Transverse colon (tissue), 4 donors: ENCODE data around the gene YWHAE. TPM values are rescaled to one million over a fixed set of nuclear protein-coding genes. Genes with fewer than 3 reads are reported as not detected.

Experiments used
- DNase-seq: peaks from one replicate; pipeline ENCODE4 v3.0.0-alpha.2; 2019
- H3K27ac ChIP-seq, 4 donors: fragments of 200-600 bp; sonication (generic); 2 replicates each; pipeline ENCODE4 v1.5.1; 2016 to 2018; ENCODE audit warnings: inconsistent platforms in 4 of 4
- H3K27me3 ChIP-seq: fragments of 200-600 bp; sonication (generic); 2 replicates; pipeline ENCODE4 v1.5.1; 2017; ENCODE audit warnings: inconsistent platforms
- H3K36me3 ChIP-seq, 4 donors: fragments of 200-600 bp; sonication (generic); 2 replicates each; pipeline ENCODE4 v1.5.1; 2017 to 2019; ENCODE audit warnings: inconsistent platforms in 4 of 4
- H3K4me1 ChIP-seq, 4 donors: fragments of 200-600 bp; sonication (generic); 2 replicates each; pipeline ENCODE4 v1.5.1; 2017 to 2020; ENCODE audit warnings: inconsistent platforms in 4 of 4
- H3K4me3 ChIP-seq, 4 donors: fragments of 200-600 bp; sonication (generic); 1 replicate in 1 of 4; 2 replicates in 3 of 4; pipeline versions ENCODE4 v1.5.1 to v1.6.1; 2017 to 2019; ENCODE audit warnings: inconsistent platforms in 4 of 4
- H3K9me3 ChIP-seq, 2 donors: fragments of 200-600 bp; sonication (generic); 2 replicates each; pipeline ENCODE4 v1.5.1; 2017 to 2019; ENCODE audit warnings: inconsistent platforms in 2 of 2
- EP300 ChIP-seq: sonication (generic); formaldehyde crosslinking; IDR thresholded peaks from one replicate; pipeline ENCODE4 v1.6.1; 2017; ENCODE audit warnings: antibody characterized with exemption, low read depth
- POLR2A ChIP-seq: fragments of 450-650 bp; IDR thresholded peaks from one replicate; pipeline ENCODE4 v1.6.1; 2016; ENCODE audit warnings: antibody characterized with exemption, mild to moderate bottlenecking, moderate library complexity
- POLR2AphosphoS5 ChIP-seq, 3 donors: sonication (generic); formaldehyde crosslinking; IDR thresholded peaks; one replicate each; pipeline ENCODE4 v1.6.1; 2016; ENCODE audit warnings: antibody characterized with exemption in 3 of 3
- WGBS, 2 donors: methylation state at CpG; one replicate each; pipeline ENCODE4 v1.1.5; 2018; ENCODE audit warnings: low coverage in 1 of 2; 5-methylcytosine and 5-hydroxymethylcytosine counted together
- in situ Hi-C, 4 donors: fragments of 200-750 bp; cut with MboI; loops; one replicate each; pipeline versions ENCODE4 v1.15.0 to v1.15.1; 2017; ENCODE audit warnings: low sequenced_read_pairs in 3 of 4, low pct_ligation_motif_present in 1 of 4, low pct_unique_long_range_greater_than_20kb in 1 of 4
- intact Hi-C: fragments of 100-400 bp; cut with DNase I; formaldehyde crosslinking; loops from one replicate; pipeline ENCODE4 v1.15.1; 2023; ENCODE audit warnings: low total_unique reads
- total RNA-seq, 4 donors: library from RNA; depleted of rRNA; stranded (reverse); fragments of >200 nt; gene quantifications; one replicate each; pipeline ENCODE4 v1.1.0, GENCODE V29; 2016
- TF ChIP-seq, protein P1 (sequence below), 5 experiments: fragments of 200-600 bp in 3 of 5; fragments of 450-650 bp in 2 of 5; sonication (generic) in 3 of 5; IDR thresholded peaks; 1 replicate in 2 of 5; 2 replicates in 3 of 5; pipeline ENCODE4 v1.5.1; 2016 to 2017; ENCODE audit warnings: antibody characterized with exemption in 5 of 5, inconsistent platforms in 3 of 5, mild to moderate bottlenecking in 2 of 5, moderate library complexity in 1 of 5

YWHAE gene
- total RNA-seq, result 1,000 to 10,000 TPM in 1 of 4 donors, 100 to 1,000 TPM in 3; 158 to 2,397 (median 594) TPM

DNA sequence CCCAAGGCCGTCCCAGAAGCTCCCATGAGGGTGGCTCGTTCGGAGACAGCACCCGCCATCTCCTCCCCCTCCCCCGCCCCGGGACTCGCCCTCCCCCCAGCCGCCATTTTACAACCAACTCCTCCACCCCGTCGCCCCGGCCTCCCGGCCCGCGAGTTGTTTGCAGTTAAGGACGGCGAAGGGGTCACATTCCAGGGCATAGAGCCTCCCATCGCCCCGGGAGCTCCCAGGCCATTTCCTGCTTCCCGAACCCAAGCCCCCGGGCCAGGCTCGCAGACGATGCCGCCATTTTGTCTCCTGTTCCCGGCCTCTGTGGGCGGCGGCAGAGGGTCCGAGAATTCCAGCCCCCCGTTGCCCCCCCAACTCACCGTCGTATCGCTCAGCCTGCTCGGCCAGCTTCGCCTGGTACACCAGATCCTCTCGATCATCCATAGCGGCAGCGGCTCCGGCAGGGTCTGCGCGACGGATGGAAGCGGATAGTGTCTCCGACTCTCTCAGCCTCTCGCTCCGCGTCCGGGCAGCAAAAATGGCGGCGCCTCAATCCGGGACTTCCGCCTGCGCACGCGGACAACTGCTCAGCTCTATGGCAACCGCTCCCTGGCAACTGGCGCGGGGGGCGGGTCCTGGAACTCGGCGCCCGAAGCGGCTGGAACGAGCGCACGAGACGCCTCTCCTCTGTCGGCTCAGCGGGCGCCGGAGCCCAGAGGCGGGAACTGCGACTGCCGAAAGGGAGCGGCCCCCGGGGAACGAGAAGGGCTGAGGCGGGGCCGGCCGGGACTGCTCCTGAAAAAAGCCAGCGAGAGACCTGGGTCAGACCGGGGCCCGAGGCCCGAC is at the start of gene YWHAE:
TSS of gene YWHAE (minus strand) at position 544 of the 834 bp plus-strand sequence. CDS start at position 432, 112 bp downstream.
- peak within 1 kb of the TSS; percentile 91 to 95 (median 94) for H3K27ac ChIP-seq
- WGBS, 2 donors, result 1% methylated on average over 72 of the region's 82 CpGs; no CpG with 5 or more reads in 1 of the 2 donors
- H3K27me3 ChIP-seq, result no peaks in the 10 kb centered on the region
- intact Hi-C loops (loop anchor here (2.0 kb wide), 1 partner anchor 55 kb away; no protein-coding TSS in a partner anchor), in situ Hi-C loops (loop anchor here in 1 of 4 donors (25.0 kb wide), 1 partner anchor 112 kb away; the partner anchor contains the start of gene INPP5K)
- peak; percentile 98 for DNase-seq
- H3K4me3 ChIP-seq, result peak within 1 kb of the TSS; percentile 68 to 80 (median 71)
- TF ChIP-seq POLR2AphosphoS5 (IDR thresholded peaks at IDR 0.05) (peak; percentile 82 to 96 (median 95)), POLR2A (peak; percentile 91), EP300 (no peak)
- TF ChIP-seq, protein P1, sequence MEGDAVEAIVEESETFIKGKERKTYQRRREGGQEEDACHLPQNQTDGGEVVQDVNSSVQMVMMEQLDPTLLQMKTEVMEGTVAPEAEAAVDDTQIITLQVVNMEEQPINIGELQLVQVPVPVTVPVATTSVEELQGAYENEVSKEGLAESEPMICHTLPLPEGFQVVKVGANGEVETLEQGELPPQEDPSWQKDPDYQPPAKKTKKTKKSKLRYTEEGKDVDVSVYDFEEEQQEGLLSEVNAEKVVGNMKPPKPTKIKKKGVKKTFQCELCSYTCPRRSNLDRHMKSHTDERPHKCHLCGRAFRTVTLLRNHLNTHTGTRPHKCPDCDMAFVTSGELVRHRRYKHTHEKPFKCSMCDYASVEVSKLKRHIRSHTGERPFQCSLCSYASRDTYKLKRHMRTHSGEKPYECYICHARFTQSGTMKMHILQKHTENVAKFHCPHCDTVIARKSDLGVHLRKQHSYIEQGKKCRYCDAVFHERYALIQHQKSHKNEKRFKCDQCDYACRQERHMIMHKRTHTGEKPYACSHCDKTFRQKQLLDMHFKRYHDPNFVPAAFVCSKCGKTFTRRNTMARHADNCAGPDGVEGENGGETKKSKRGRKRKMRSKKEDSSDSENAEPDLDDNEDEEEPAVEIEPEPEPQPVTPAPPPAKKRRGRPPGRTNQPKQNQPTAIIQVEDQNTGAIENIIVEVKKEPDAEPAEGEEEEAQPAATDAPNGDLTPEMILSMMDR (IDR thresholded peaks at IDR 0.05), result no peak
- H3K9me3 ChIP-seq, result no peaks in the 10 kb centered on the region
- H3K4me1 ChIP-seq, result peaks cover 19 to 44% (median 40%) of the 10 kb centered on the region in 4 donors
- no peaks in the 10 kb centered on the region for H3K36me3 ChIP-seq

DNA sequence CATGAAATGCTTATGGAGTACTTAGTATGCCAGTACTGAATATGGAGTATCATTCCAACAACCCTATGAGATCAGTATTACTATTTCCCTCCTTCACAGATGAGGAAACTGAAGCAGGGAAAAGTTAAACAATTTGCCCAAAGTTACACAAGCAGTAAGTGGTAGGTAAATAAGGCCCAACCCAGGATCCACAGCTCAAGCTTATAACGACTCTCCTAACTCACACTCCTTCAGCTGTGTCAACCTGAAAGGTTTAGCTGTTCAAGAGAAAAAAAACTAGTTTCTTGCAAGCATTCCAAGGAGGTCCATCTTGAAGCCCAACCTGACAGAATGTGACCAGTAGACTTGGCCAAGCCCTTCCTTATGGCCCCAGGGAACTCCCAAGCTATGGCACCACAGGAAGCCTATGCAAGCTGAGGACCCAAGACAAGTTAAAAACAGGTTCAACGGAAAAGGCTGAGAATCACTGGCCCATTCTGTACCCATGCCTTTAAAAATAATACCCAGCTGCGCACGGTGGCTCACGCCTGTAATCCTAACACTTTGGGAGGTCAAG is 49.5 kb upstream of the YWHAE start:
- Histone ChIP-seq H3K27me3 (no peaks in the 10 kb centered on the region), H3K36me3 (no peaks in the 10 kb centered on the region), H3K27ac (peak overlapping the region; percentile 6 to 67 (median 20)), H3K4me3 (no peak overlapping the region), H3K4me1 (peaks cover 16 to 68% (median 47%) of the 10 kb centered on the region in 4 donors), H3K9me3 (no peaks in the 10 kb centered on the region)
- WGBS, 2 donors, result 83% methylated on average over 5 of the region's 5 CpGs; no CpG with 5 or more reads in 1 of the 2 donors
- in situ Hi-C loops, result loop anchor here in 1 of 4 donors (10.0 kb wide), 1 partner anchor 75 kb away; no protein-coding TSS in a partner anchor
- no peak for DNase-seq
- TF ChIP-seq EP300 (no peak), POLR2A (no peak), POLR2AphosphoS5 (IDR thresholded peaks at IDR 0.05) (no peak)
- TF ChIP-seq, protein P1 (IDR thresholded peaks at IDR 0.05), result no peak
- intact Hi-C loops, result loop anchor here (10.0 kb wide), 1 partner anchor 175 kb away; the partner anchor contains the start of genes BHLHA9 and TRARG1

DNA sequence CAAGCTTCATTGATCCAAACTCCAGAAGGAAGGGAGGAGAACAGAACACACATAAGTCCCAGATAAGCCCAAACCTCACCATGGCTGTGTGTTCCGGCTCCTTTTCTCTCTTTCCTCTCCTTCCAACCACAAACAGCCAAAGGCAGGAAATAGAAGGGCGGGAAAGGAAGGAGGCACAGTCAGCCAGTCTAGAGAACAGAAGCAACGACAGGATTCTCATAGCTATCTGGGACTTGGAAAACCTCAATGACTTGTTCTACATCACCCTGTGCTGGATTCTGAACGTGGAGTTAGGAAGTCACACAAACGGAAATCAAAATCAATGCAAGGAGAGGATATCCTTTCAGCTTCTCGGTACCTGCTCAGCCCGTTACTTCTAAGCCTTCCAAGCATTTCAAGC is 47.0 kb upstream of the YWHAE start:
- Histone ChIP-seq H3K4me3 (no peak overlapping the region), H3K9me3 (no peaks in the 10 kb centered on the region), H3K27me3 (no peaks in the 10 kb centered on the region), H3K36me3 (no peaks in the 10 kb centered on the region), H3K27ac (peak overlapping the region in 3 of 4 donors; percentile 7 to 24 (median 9)), H3K4me1 (peaks cover 0 to 45% (median 25%) of the 10 kb centered on the region in 4 donors)
- intact Hi-C loops (loop anchor here (10.0 kb wide), 1 partner anchor 172 kb away; the partner anchor contains the start of genes BHLHA9 and TRARG1), in situ Hi-C loops (loop anchor here in 1 of 4 donors (10.0 kb wide), 1 partner anchor 72 kb away; no protein-coding TSS in a partner anchor)
- no peak for DNase-seq
- no peak for TF ChIP-seq EP300
- no peak for TF ChIP-seq POLR2A
- TF ChIP-seq, protein P1 (IDR thresholded peaks at IDR 0.05), result no peak
- TF ChIP-seq POLR2AphosphoS5 (IDR thresholded peaks at IDR 0.05), result no peak
- WGBS, 2 donors, result 75 to 78% methylated on average over 1 to 7 of the region's 7 CpGs
